ENCODE data around the gene SPTLC3. TPM values are rescaled to one million over a fixed set of nuclear protein-coding genes. Genes with fewer than 3 reads are reported as not detected.

Gene SPTLC3
- total and polyA plus RNA-seq, 2 donors (not counting 1 experiment from before 2014, with no cell fraction given), result not detected

DNA sequence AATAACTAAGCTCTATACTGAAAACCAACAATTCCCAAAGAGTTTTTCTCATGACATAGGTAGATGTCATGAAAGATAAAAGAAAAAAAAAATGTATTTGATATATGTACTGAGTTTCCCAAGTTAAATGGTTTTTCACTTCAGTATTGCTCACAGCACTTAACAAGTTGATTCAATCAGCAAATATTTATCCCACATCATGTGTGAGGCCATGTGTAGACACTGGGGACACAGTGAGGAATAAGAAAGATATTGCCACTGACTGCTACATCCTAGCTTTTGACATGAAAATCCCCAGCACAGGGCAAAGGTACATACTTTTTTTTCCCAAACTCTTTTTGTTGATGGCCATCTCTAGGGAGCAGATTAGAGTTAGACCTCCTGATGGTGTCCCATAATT lies 25.3 kb downstream of the SPTLC3 start:
- no peaks in the 10 kb centered on the region for H3K27me3 ChIP-seq (replicated peaks in 1 of 4; ENCODE audit: control extremely low read depth in 1 of 4, control insufficient read depth in 3 of 4, insufficient read depth in 4 of 4, low read length in 3 of 4)
- no peak overlapping the region for H3K27ac ChIP-seq (ENCODE audit: low read length in 2 of 2)
- POLR2A ChIA-PET, result no interaction called here
- Mint-ChIP-seq H3K27ac (no peak overlapping the region), H3K9me3 (ENCODE audit: insufficient read depth) (no peaks in the 10 kb centered on the region), H3K27me3 (no peaks in the 10 kb centered on the region), H3K4me1 (no peaks in the 10 kb centered on the region), H3K4me3 (no peak overlapping the region)
- no peak overlapping the region for H2AFZ ChIP-seq (ENCODE audit: insufficient read depth, low read depth, low read length, poor library complexity, severe bottlenecking)
- intact Hi-C loops (cut with micrococcal nuclease), result no loop called here
- H3K9ac ChIP-seq (ENCODE audit: low read length), result no peak overlapping the region
- no peaks in the 10 kb centered on the region for H4K20me1 ChIP-seq (ENCODE audit: control insufficient read depth, insufficient read depth, low read length, poor library complexity, severe bottlenecking)
- TF ChIP-seq EZH2 (IDR thresholded peaks at IDR 0.05; ENCODE audit: borderline replicate concordance, insufficient read depth, low read depth, low read length, poor library complexity, severe bottlenecking) (no peak), CTCF (IDR thresholded peaks at IDR 0.05) (no peak)
- H3K9me3 ChIP-seq (ENCODE audit: control extremely low read depth in 1 of 3, control insufficient read depth in 2 of 3, insufficient read depth in 1 of 3, low read length in 2 of 3), result no peaks in the 10 kb centered on the region
- H3K4me3 ChIP-seq (ENCODE audit: control extremely low read depth in 1 of 5, extremely low read depth in 1 of 5, insufficient read depth in 1 of 5, low read depth in 2 of 5, low read length in 4 of 5), result no peak overlapping the region
- H3K4me1 ChIP-seq (ENCODE audit: control insufficient read depth in 2 of 2, insufficient read depth in 2 of 2, low read length in 2 of 2), result no peaks in the 10 kb centered on the region
- DNase-seq (no peak), ATAC-seq (ENCODE audit: low read depth) (no peak)
- no peak overlapping the region for H3K4me2 ChIP-seq (replicated peaks; ENCODE audit: low read depth, low read length, poor library complexity, severe bottlenecking)
- no peaks in the 10 kb centered on the region for H3K36me3 ChIP-seq (replicated peaks in 1 of 2; ENCODE audit: control extremely low read depth in 1 of 2, control insufficient read depth in 1 of 2, extremely low read depth in 1 of 2, insufficient read depth in 2 of 2, low read length in 1 of 2)
- no peaks in the 10 kb centered on the region for H3K79me2 ChIP-seq (ENCODE audit: control insufficient read depth, insufficient read depth, low read length)
- CTCF ChIA-PET, result no interaction called here

GRCh38 chr20:13034936-13035335 lies 26.2 kb downstream of the SPTLC3 start:
- intact Hi-C loops (cut with micrococcal nuclease), result no loop called here
- Histone ChIP-seq H2AFZ (ENCODE audit: insufficient read depth, low read depth, low read length, poor library complexity, severe bottlenecking) (no peak overlapping the region), H3K9me3 (ENCODE audit: control extremely low read depth in 1 of 3, control insufficient read depth in 2 of 3, insufficient read depth in 1 of 3, low read length in 2 of 3) (no peaks in the 10 kb centered on the region), H3K36me3 (replicated peaks in 1 of 2; ENCODE audit: control extremely low read depth in 1 of 2, control insufficient read depth in 1 of 2, extremely low read depth in 1 of 2, insufficient read depth in 2 of 2, low read length in 1 of 2) (no peaks in the 10 kb centered on the region), H3K4me1 (ENCODE audit: control insufficient read depth in 2 of 2, insufficient read depth in 2 of 2, low read length in 2 of 2) (no peaks in the 10 kb centered on the region), H3K9ac (ENCODE audit: low read length) (no peak overlapping the region), H3K27ac (ENCODE audit: low read length in 2 of 2) (no peak overlapping the region), H3K27me3 (replicated peaks in 1 of 4; ENCODE audit: control extremely low read depth in 1 of 4, control insufficient read depth in 3 of 4, insufficient read depth in 4 of 4, low read length in 3 of 4) (no peaks in the 10 kb centered on the region), H4K20me1 (ENCODE audit: control insufficient read depth, insufficient read depth, low read length, poor library complexity, severe bottlenecking) (no peaks in the 10 kb centered on the region), H3K4me3 (ENCODE audit: control extremely low read depth in 1 of 5, extremely low read depth in 1 of 5, insufficient read depth in 1 of 5, low read depth in 2 of 5, low read length in 4 of 5) (no peak overlapping the region), H3K79me2 (ENCODE audit: control insufficient read depth, insufficient read depth, low read length) (no peaks in the 10 kb centered on the region), H3K4me2 (replicated peaks; ENCODE audit: low read depth, low read length, poor library complexity, severe bottlenecking) (no peak overlapping the region)
- ATAC-seq (ENCODE audit: low read depth), result no peak
- DNase-seq, result no peak
- POLR2A ChIA-PET, result no interaction called here
- no peak overlapping the region for H3K4me3 Mint-ChIP-seq
- TF ChIP-seq EZH2 (IDR thresholded peaks at IDR 0.05; ENCODE audit: borderline replicate concordance, insufficient read depth, low read depth, low read length, poor library complexity, severe bottlenecking), result no peak
- no peak for TF ChIP-seq CTCF (IDR thresholded peaks at IDR 0.05)
- WGBS (ENCODE audit: insufficient coverage), result no CpG with 5 or more reads among the region's 1 CpG
- no peak overlapping the region for H3K27ac Mint-ChIP-seq
- H3K4me1 Mint-ChIP-seq, result no peaks in the 10 kb centered on the region
- H3K27me3 Mint-ChIP-seq, result no peaks in the 10 kb centered on the region
- no peaks in the 10 kb centered on the region for H3K9me3 Mint-ChIP-seq (ENCODE audit: insufficient read depth)
- CTCF ChIA-PET, result no interaction called here
